8988T (cell line): ENCODE data around the gene RPEL1.
"Not testable (repeated sequence)": the region's sequence is repeated elsewhere in the genome, so short reads cannot be mapped to it uniquely, and the experiment has no call there.

Source experiments
- DNase-seq: peaks from one replicate; pipeline ENCODE4 v3.0.0; 2011

RPEL1 gene

DNA sequence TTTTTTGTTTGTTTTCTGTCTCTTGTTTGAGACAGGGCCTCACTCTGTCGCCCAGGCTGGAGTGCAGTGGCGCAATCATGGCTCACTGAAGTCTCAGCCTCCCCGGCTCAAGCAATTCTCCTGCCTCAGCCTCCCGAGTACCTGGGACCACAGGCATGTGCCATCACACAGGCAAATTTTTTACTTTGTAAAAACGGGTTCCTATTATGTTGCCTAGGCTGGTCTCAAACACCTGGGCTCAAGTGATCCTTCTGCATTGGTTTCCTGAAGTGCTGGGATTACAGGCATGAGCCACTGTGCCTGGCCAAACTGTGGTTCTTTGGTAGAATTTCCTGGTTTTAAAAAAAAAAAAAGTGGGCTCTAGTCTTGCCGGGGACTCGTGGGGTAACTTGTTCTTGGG lies at the start of gene RPEL1:
Gene RPEL1, plus strand, starts transcription at position 301 of the 400 bp plus-strand sequence. CDS start 110 bp downstream, outside the sequence.
- DNase-seq, result not testable (repeated sequence)

DNA sequence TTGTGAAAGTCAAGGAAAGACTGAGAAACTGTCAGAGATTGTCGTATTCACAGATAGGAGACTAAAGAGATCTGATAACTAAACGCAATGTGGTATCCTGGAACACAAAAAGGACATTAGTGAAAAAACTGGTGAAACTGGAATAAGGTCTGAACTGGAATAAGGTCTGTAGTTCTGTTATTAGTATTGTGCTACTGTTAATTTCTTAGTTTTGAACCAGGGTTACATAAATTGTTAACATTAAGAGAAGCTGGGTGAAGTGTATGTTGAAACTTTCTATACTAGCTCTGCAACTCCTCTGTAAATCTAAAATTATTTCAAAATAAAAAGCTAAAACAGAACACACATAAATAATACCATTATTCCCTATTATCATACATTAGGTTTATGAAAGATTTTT lies 49.2 kb upstream of the RPEL1 start:
- no peak for DNase-seq

DNA sequence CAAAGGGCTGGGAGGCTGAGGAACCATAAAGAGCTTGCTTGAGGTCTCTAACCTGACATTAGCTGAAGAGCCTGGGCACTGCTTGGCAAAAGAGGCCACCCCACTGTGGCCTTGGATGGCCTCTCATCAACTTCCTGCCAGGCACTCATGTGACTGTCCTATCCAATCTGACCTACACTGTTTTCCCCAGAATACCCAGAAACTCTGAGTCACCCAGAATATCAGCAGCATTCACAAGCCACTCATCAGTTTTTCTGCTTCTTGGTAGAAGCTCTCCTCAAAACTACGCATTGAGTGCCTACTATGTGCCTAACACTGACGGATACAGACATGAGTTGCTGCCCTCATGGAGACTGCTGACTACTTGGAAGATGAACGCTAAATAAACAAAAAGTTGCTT lies 48.5 kb upstream of the RPEL1 start:
- no peak for DNase-seq

DNA sequence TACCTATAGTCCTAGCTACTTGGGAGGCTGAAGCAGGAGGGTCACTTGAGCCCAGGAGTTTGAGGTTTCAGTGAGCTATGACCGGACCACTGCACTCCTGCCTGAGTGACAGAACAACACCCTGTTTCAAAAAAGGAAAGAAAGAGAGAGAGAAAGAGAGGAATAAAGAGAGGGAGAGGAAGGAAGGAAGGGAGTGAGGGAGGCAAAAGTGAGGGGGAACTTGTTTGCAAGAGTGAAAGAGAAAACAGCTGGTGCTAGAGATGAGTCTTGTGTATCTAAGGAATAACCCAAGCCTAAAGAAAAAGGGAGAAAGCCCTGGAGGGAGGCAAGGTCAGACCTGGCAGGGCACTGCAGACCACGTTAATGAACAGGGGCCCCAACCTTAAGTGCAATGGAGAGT lies 47.8 kb upstream of the RPEL1 start:
- DNase-seq, result no peak

DNA sequence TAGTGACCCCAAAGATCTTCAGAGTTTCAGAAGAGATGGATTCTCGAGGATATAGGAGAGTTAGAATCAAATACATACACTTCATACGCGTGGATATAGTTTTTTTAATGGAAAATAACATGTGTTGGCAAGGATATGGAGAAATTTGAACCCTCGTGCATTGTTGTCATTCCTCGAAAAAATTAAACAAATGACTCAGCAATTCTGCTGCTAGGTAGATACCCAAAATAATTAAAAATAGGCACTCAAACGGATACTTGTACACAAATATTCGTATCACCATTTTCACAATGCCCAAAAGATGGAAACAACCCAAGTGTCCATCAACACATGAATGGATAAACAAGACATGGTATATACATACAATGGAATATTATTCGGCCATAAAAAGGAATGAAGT lies 47.0 kb upstream of the RPEL1 start:
- no peak for DNase-seq

DNA sequence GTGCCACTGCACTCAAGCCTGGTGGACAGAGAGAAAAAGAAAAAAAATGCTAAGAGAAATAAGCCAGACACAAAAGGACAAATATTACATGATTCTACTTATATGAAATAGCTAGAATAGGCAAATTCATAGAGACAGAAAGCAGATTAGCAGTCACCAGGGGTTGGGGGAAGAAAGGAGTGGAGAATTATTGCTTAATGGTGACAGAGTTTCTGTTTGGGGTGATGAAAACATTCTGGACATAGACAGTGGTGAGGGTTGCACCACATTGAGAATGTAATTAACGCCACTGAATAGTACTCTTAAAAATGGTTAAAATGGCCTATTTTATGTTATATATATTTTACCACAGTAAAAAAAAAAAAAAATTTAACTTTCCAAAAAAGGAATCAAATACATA lies 46.2 kb upstream of the RPEL1 start:
- no peak for DNase-seq

DNA sequence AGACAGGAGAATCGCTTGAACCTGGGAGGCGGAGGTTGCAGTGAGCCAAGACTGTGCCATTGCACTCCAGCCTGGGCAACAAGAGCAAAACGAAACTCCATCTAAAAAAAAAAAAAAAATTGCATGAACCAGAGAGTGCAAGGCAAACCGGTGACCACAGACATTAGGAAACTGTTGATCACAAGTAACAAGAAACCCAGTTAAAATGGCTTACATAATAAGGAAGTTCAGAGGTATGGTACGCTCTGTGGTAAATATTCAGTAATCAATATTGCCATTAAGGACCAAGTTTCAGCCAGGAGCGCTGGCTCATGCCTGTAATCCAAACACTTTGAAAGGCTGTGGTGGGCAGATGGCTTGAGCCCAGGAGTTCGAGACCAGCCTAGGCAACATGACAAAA lies 43.4 kb upstream of the RPEL1 start:
- DNase-seq, result no peak

DNA sequence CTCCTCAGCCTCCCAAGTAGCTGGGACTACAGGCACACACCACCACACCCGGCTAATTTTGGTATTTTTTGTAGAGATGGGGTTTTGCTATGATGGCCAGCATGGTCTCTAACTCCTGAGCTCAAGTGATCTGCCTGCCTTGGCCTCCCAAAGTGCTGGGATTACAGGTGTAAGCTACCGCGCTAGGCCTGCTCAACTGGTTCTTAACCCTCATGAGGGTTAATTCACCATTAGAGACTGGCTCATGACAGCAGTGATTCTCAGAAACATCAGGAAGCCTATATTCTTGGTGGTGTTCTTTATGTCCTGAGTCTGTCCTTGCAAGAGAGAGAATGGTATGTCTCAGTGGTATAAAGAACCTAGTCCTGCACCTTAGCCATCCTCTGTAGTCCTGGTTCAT lies 42.2 kb upstream of the RPEL1 start:
- no peak for DNase-seq

DNA sequence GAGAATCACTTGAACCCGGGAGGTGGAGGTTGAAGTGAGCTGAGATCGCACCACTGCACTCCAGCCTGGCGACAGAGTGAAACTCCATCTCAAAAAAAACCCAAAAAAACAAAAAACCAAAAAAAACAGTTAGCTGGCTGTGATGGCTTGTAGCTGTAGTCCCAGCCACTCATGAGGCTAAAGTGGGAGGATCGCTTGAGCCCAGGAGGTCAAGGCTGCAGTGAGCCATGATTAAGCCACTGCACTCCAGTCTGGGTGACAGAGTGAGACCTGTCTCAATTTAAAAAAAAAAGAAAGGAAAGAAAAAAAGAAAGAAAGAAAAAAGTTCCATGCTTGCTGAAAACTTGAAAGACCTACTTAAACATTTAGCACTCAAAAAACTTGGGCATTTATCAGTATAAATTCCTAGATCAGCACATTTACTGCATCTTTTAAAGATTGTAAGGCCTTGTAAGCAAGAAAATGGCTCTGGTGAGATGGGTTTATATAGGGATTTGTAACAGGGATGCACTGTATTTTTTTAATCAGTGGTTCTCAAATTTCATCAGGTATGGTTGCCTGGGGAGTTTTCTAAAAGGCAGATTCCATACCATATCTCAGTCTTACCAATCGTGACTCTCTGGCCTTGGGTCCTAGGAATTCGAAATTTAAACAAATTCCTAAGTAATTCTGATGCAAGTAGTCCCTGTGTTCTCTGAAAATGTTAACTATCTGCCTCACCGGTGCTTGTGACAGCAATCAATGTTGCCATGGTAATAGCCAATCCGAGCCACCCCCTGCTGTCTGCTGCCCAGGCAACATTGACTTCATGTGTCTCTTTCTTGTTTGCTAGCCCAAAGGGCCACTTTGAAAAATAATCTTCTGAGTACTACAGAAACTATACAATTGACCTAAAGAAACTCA lies 41.1 kb upstream of the RPEL1 start:
- no peak for DNase-seq

DNA sequence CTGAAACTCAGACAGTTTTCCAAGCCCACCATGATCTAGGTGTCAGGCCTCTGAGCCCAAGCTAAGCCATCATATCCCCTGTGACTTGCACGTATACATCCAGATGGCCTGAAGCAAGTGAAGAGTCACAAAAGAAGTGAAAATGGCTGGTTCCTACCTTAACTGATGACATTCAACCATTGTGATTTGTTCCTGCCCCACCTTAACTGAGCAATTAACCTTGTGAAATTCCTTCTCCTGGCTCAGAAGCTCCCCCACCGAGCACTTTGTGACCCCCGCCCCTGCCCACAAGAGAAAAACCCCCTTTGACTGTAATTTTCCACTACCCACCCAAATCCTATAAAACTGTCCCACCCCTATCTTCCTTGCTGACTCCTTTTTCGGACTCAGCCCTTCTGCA lies 40.3 kb upstream of the RPEL1 start:
- DNase-seq, result not testable (repeated sequence)

DNA sequence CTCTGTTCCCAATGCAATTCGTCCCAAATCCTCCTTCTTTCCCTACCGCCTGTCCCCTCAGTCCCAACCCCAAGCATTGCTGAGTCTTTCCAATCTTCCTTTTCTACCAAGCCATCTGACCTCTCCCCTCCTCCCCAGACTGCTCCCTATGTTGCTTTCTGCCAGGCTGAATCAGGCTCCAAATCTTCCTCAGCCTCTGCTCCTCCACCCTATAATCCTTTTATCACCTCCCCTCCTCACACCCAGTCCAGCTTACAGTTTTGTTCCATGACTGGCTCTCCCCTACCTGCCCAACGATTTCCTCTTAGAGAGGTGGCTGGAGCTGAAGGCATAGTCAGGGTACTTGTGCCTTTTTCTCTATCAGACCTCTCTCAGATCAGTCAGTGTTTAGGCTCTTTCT lies 39.0 kb upstream of the RPEL1 start:
- not testable (repeated sequence) for DNase-seq

DNA sequence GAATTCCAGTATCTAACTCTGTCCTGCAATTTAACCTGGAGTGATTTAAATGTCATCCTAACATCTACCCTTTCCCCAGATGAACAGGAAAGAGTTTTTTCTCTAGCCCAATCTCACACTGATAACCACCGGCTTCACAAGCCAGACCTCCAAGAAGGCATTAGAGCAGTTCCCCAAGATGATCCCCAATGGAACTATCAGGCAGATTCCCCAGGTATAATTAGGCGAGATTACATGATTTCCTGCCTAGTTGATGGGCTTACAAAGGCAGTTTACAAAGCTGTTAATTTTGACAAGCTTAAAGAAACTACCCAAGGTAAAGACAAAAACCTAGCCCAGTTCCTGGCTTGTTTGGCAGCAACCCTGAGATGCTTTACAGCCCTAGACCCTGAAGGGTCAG lies 38.5 kb upstream of the RPEL1 start:
- no peak for DNase-seq

DNA sequence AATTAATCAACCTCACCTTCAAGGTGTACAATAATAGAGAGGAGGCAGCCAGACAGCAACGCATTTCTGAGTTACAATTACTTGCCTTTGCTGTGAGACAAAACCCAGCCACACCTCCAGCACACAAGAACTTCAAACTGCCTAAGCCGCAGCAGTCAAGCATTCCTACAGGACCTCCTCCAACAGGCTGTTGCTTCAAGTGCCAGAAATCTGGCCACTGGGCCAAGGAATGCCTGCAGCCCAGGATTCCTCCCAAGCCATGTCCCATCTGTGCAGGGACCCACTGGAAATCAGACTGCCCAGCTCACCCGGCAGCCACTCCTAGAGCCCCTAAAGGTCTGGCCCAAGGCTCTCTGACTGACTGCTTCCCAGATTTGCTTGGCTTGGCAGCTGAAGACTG lies 38.0 kb upstream of the RPEL1 start:
- not testable (repeated sequence) for DNase-seq

DNA sequence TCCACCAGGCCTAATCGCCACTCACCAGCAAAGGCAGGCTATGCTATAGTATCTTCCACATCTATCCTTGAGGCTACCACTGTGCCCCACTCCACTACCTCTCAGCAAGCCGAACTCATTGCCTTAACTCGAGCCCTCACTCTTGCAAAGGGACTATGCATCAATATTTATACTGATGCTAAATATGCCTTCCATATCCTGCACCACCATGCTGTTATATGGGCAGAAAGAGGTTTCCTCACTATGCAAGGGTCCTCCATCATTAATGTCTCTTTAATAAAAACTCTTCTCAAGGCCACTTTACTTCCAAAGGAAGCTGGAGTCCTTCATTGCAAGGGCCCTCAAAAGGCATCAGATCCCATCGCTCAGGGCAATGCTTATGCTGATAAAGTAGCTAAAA lies 35.4 kb upstream of the RPEL1 start:
- DNase-seq, result not testable (repeated sequence)

DNA sequence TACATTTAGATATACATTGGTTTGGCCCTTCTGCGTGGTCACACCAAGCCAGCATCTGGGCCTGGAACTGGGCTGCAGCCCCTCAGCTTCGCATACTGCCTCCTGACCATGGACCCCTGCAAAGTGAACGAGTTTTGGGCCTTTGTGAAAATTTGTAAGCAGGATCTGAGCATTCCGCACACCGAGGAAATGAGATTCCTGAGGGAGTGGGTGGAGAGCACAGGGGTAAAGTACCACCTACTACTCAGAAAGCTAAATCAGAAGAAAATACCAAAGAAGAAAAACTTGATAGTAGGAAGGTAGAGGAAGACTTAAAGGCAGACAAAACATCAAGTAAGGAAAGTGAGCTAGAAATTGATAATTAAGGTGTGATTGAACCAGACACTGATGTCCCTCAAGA lies 30.1 kb upstream of the RPEL1 start:
- no peak for DNase-seq

DNA sequence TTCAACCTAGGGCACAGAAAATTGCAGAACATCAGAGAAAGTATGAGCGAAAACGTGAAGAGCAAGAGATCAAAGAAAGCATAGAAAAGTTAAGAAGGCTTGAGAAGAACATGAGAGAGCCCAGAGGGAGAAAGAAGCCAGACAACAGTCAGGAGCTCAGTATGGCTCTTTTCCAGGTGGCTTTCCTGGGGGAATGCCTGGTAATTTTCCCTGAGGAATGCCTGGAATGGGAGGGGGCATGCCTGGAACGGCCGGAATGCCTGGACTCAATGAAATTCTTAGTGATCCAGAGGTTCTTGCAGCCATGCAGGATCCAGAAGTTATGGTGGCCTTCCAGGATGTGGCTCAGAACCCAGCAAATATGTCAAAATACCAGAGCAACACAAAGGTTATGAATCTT lies 29.3 kb upstream of the RPEL1 start:
- DNase-seq, result not testable (repeated sequence)

DNA sequence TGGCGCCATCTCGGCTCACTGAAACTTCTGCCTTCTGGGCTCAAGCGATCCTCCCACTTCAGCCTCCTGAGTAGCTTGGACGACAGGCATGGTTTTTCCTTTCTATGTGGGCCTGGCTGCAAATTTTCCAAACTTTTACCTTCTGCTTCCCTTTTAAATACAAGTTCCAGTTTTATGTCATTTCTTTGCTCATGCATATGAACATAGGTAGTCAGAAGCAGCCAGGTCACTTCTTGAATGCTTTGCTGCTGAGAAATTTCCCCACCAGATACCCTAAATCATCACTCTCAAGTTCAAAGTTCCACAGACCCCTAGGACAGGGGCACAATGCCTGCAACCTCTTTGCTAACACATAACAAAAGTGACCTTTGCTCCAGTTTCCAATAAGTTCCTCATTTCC lies 21.6 kb upstream of the RPEL1 start:
- no peak for DNase-seq

DNA sequence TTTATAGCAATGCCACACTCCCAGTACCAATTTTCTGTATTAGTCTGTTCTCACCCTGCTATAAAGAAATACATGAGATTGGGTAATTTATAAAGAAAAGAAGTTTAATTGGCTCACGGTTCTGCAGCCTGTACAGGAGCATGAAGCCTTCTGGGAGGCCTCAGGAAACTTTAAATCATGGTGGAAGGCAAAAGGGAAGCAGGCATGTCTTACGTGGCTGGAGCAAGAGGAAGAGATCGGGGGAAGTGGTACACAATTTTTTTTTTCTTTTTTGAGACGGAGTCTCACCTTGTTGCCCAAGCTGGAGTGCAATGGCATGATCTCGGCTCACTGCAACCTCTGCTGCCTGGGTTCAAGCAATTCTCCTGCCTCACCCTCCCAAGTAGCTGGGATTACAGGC lies 21.0 kb upstream of the RPEL1 start:
- not testable (repeated sequence) for DNase-seq

DNA sequence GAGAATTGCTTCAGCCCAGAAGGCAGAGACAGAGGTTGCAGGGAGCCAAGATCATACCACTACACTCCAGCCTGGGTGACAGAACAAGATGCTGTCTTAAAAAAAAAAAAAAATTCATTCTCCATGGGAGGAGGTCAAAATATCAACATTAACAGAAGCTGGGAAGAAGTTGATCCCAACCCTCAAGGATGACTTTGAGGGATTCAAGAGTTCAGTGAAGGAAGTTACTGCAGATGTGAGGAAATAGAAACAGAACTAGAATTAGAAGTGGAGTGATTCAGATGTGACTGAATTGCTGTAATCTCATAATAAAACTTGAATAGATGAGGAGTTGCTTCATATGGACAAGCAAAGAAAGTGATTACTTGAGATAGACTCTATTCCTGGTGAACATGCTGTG lies 19.7 kb upstream of the RPEL1 start:
- no peak for DNase-seq

DNA sequence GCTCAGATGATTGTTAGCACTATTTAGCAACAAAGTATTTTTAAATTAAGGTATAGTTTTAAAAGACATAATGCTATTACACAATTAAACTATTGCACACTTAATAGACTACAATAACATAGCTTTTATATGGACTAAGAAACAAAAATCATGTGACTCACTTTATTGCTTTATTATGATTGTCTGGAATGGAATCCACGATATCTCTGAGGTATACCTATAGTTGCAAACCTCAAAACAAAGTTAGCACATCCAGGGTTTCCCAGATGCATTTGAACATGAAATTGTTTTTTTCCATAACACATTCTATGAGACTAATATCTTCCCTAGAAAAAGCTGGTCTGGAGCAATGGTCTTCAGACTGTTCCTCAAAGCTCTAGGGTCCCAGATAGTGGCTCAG lies 18.3 kb upstream of the RPEL1 start:
- no peak for DNase-seq

DNA sequence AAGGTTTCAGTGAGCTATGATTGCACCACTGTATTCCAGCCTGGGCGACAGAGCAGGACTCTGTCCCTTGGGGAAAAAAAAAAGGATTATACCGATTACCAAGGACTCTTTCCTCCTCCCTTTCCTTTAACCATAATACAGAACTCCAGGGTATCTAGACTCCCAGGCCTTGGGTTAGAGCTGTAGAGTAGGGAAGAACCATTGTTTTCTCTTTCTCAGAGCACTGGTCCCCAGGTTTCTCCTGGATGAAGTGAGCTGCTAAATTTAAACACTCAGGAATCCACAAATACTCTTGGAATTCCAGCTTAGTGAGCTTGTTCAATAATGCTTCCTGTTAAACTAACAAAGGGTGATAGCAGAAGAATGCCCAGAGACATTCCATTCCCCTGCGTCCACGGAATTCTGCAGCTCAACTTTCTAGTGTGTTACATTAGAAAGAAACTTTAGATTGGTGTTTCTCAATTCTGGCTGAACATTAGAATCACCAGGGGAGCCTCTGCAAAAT lies 14.6 kb upstream of the RPEL1 start:
- DNase-seq, result no peak

DNA sequence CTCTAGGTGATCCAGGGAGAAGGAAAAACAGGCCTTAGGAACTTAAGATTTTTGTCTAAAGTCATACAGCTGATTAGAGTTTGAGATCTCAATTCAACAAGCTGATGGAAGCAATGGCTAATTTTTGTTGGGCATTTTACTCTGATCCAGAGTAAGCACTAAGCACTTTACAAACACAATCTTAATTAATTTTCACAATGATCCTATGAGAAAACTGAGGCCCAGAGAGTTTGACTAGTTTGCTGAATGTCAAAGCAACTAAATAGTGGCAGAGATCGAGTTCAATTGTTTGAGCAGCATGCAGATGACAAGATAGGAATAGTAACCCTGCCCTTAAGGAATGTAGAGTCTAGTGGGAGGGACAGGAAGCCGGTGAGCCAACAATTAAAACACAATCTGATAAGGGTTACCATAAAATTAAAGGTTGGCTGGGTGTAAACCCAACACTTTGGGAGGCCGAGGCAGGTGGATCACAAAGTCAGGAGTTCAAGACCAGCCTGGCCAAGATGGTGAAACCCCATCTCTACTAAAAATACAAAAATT lies 13.5 kb upstream of the RPEL1 start:
- no peak for DNase-seq

DNA sequence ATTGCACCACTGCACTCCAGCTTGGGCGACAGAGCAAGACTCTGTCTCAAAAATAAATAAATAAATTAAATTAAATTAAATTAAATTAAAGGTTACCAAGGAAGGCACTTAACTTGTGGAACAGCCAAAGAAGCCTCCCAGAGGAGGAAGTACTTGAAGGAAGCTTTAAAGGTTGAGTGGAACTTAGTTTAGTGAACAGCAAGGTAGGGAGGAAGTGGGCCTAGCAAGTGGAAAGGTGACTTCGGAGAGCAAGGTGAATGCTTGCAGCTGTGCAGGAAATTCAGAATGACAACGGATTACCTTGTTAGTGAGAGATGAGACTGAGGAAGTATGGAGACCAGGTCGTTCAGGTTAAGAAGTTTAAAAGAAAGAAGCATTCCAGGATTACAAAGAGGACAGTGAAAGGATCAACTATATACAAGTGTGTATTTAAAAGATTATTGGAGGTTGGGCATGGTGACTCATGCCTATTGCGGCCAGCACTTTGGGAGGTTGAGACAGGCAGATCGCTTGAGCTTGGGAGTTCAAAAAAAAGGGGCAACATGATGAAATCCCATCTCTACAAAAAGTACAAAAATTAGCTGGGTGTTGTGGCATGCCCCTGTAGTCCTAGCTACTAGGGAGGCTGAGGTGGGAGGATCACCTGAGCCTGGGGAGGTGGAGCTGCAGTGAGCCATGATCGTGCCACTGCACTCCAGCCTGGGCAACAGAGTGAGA lies 12.8 kb upstream of the RPEL1 start:
- DNase-seq, result no peak

DNA sequence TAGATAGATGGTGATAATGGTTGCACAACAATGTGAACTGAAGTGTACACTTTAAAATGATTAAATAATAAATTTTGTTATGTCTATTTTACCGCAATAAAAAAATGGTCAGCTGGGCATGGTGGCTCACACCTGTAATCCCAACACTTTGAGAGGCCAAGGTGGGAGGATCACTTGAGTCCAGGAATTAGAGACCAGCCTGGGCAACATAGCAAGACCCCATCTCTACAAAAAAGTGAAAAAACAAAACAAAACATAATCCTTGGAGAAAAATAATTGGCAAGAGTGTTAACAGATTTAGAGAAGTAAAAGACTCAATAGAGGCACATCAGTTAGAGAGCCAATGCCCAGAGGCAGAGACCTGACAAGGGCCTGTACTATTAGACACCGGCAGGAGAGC lies 9.9 kb upstream of the RPEL1 start:
- no peak for DNase-seq
